ENCODE results near the gene FHOD1. TPM values are rescaled to one million over a fixed set of nuclear protein-coding genes. Genes with fewer than 3 reads are reported as not detected.

Gene FHOD1
- total and polyA plus RNA-seq, 2 of the 13 experiments (the other 11 are each of a cell fraction or from before 2014, with no cell fraction given) = 20.0 to 20.8 TPM

DNA sequence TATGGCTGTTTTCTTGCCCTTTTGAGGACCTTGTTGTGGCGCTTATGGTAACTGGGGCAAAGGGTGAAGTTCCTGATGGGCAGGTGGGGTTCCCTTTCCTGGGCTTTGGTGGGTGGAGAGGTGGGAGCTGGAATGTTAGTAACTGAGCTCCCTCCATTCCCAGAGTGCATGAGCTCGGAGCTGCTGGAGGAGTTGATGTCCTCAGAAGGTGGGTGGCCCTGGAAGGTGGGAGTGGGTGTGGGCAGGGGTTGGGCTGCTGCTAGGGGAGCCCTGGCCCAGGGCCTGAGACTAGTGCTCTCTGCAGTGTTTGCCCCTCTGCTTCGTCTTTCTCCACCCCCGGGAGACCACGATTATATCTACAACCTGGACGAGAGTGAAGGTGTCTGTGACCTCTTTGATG lies 49.6 kb downstream of the FHOD1 start:
- in situ Hi-C loops (cut with HindIII; ENCODE audit: extremely low pct_ligation_motif_present, low pct_unique_long_range_greater_than_20kb) (no loop called here), intact Hi-C loops (cut with micrococcal nuclease; ENCODE audit: unreplicated experiment) (no loop called here)
- Histone ChIP-seq H3K4me1 (ENCODE audit: insufficient read depth, low read length) (peaks cover 16% of the 10 kb centered on the region), H3K4me2 (ENCODE audit: low read depth, low read length) (no peak overlapping the region), H3K9ac (ENCODE audit: insufficient read depth, low read depth, low read length) (no peak overlapping the region), H3K79me2 (ENCODE audit: insufficient read depth, low read length) (peaks cover 14% of the 10 kb centered on the region), H3K36me3 (replicated peaks in 1 of 2; ENCODE audit: control insufficient read depth in 1 of 2, insufficient read depth in 2 of 2, low read length in 2 of 2) (peaks cover 50 to 77% of the 10 kb centered on the region in 2 experiments), H2AFZ (ENCODE audit: low read length) (no peak overlapping the region), H3K27ac (ENCODE audit: extremely low read length, insufficient read depth, low read length) (peak overlapping the region; percentile 4), H3K4me3 (replicated peaks in 1 of 3; ENCODE audit: insufficient read depth in 1 of 3, low read depth in 2 of 3, low read length in 3 of 3) (no peak overlapping the region), H4K20me1 (ENCODE audit: insufficient read depth, low read length) (no peaks in the 10 kb centered on the region; the same call in 1 of the 2 replicates), H3K27me3 (ENCODE audit: control insufficient read depth in 1 of 2, insufficient read depth in 2 of 2, low read length in 2 of 2) (peaks cover 0 to 2% of the 10 kb centered on the region in 2 experiments; a peak in 1 of 5 replicates), H3K9me3 (ENCODE audit: low read length) (no peaks in the 10 kb centered on the region)
- WGBS (ENCODE audit: low lambda C conversion rate) = 88% methylated on average over 6 of the region's 6 CpGs
- no TSS peak for BruUV-seq (replicated peaks)
- ATAC-seq = no peak
- TF ChIP-seq MED8 (CRISPR knock-in tag; IDR thresholded peaks at IDR 0.05; ENCODE audit: insufficient replicate concordance) (no peak), FOXA3 (CRISPR knock-in tag; IDR thresholded peaks at IDR 0.05) (no peak), ZNF224 (CRISPR knock-in tag; IDR thresholded peaks at IDR 0.05) (no peak)
- POLR2A ChIA-PET = interaction anchor here (0.9 to 1.8 kb wide), 6 partner anchors 8 to 50 kb away, joined by 3 to 7 read pairs (median 5); partner anchors contain the start of genes FHOD1, NOL3 and TMEM208
- FAIRE-seq = no peak
- CTCF ChIA-PET (ENCODE audit: low intra/inter-chr PET ratio, low total read pairs) = no interaction called here
- no peak for DNase-seq (ENCODE audit: low spot score)

DNA sequence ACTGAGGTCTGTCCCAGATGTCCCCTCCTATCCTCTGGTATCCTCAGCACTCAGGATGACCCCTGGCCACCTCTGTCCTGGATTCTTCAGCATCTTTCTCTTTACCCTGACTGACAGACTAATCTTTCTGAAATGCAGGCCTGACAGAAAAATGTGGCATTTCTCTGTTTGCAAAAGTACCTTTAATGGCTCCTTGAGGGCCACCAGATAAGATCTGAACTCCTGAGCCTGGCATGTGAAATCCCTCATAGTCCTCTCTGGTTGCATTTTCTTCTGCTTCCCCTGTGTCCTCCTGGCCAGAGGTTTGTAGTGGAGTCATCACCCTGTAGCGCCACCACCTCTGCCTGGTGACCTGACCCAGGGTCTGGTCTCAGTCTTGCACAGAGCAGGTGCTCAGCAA lies 50.4 kb downstream of the FHOD1 start:
- TF ChIP-seq FOXP1 (IDR thresholded peaks at IDR 0.05) = no peak
- TF ChIP-seq FOXP1 (CRISPR knock-in tag; IDR thresholded peaks at IDR 0.05) = no peak
- in situ Hi-C loops (cut with HindIII; ENCODE audit: extremely low pct_ligation_motif_present, low pct_unique_long_range_greater_than_20kb) (no loop called here), intact Hi-C loops (cut with micrococcal nuclease; ENCODE audit: unreplicated experiment) (no loop called here)
- Histone ChIP-seq H3K4me3 (replicated peaks in 1 of 3; ENCODE audit: insufficient read depth in 1 of 3, low read depth in 2 of 3, low read length in 3 of 3) (no peak overlapping the region), H3K27me3 (ENCODE audit: control insufficient read depth in 1 of 2, insufficient read depth in 2 of 2, low read length in 2 of 2) (peaks cover 0 to 6% of the 10 kb centered on the region in 2 experiments; a peak in 1 of 5 replicates), H3K9me3 (ENCODE audit: low read length) (no peaks in the 10 kb centered on the region), H4K20me1 (ENCODE audit: insufficient read depth, low read length) (no peaks in the 10 kb centered on the region; the same call in 1 of the 2 replicates), H3K27ac (ENCODE audit: extremely low read length, insufficient read depth, low read length) (no peak overlapping the region), H3K79me2 (ENCODE audit: insufficient read depth, low read length) (peaks cover 21% of the 10 kb centered on the region), H3K36me3 (replicated peaks in 1 of 2; ENCODE audit: control insufficient read depth in 1 of 2, insufficient read depth in 2 of 2, low read length in 2 of 2) (peaks cover 44 to 69% of the 10 kb centered on the region in 2 experiments), H3K4me2 (ENCODE audit: low read depth, low read length) (no peak overlapping the region), H3K4me1 (ENCODE audit: insufficient read depth, low read length) (peaks cover 16% of the 10 kb centered on the region), H3K9ac (ENCODE audit: insufficient read depth, low read depth, low read length) (no peak overlapping the region), H2AFZ (ENCODE audit: low read length) (no peak overlapping the region)
- FAIRE-seq (no peak), DNase-seq (ENCODE audit: low spot score) (no peak), ATAC-seq (no peak)
- POLR2A ChIA-PET = no interaction called here
- whole genome bisulfite sequencing (ENCODE audit: low lambda C conversion rate) = 95% methylated on average over 1 of the region's 1 CpG
- CTCF ChIA-PET (ENCODE audit: low intra/inter-chr PET ratio, low total read pairs) = no interaction called here
- no TSS peak for BruUV-seq (replicated peaks)
